GM21526 (cell line): Measurements from ENCODE around the gene SLIT3.

Source experiments
- ATAC-seq: cut with Tn5 transposase; IDR thresholded peaks from one replicate; pipeline ENCODE4 v1.9.1; 2021; ENCODE audit warnings: moderate library complexity; ENCODE audit not compliant: unreplicated experiment, low FRiP score

Gene SLIT3

DNA sequence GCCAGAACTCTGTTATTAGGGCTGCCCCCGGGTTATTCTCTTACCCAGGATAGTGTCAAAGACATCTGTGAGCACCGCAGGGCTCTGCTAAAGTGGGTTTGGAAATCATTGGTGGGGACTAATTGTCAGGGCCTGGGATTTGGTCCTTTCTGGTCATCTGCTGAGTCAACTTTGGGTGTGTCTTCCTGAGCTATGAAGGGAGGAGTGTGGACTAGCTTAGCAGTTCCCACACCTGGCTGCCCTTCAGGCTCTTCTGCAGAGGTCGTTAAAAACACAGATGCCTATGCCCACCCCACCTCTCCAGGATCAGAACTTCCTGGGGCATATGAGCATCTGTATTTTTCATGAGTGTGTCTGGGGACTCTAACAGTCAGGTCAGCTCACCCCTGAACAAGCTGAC lies 352.2 kb downstream of the SLIT3 start:
- no peak for ATAC-seq

DNA sequence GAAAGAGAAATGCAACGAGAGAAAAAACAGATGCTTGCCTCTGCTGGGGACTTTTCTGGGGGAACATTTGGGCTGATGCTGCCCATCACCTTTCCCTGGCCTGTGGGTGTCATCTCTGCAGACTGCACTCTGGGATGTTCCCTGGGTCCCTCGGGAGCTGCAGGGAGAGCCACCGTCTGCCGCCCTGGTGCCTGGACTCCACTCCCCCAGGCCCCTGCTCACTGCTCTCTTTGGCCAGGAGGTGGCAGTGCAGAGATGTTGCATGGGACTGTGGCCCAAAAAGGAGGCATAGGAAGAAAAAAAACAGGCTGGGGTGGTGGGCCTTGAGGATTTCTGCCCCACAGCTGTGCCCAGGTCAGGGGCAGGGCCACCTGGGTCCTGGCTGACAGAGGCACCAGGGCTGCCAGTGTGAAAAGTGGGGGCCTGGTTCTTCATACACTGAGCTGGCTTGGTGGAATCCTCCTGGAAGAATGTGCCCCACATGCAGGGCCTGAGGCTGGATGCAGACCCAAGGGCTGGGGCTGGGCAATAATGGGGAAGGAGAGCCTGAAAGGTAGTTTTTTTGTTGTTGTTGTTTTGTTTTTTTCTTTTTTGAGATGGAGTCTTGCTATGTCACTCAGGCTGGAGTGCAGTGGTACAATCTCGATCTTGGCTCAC lies 353.6 kb downstream of the SLIT3 start:
- ATAC-seq: peak; percentile 64

DNA sequence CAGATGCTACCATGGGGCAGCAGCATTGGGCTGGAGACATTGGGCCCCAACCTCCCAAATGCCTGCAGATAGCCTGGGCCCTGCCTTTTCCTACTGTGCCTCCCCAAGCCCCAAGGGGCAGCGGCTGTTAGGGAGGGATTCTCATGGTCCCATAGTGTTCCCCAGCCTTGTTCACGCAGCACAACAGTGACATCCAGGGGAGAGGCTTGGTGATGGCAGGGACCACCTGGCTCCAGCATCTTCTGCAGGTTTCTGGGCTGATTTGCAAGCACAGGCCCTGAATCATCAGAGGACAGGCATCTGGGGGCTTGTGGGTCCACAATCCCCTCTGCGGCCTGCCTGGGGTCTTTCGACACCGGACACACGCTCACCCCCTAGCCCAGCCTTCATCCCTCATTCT lies 354.6 kb downstream of the SLIT3 start:
- no peak for ATAC-seq

DNA sequence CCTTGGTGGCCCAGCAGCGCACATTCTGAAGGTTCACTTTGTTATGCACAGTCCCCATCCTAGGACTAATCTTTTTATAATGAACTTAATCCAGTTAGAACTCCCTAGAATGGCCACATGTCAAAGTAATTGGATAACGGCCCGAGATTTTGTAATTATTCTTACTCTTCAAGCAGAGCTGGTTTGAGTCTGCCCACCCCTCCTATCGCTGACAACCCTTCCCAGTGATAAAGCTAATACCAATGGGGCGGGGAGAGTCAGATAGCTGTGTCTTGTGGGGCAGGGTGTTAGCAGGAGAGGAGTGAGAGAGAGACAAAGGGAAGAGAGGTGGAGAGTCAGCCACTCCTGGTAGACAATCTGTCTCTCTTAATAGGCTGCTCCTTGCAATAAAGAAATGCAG lies 356.9 kb downstream of the SLIT3 start:
- ATAC-seq: no peak

DNA sequence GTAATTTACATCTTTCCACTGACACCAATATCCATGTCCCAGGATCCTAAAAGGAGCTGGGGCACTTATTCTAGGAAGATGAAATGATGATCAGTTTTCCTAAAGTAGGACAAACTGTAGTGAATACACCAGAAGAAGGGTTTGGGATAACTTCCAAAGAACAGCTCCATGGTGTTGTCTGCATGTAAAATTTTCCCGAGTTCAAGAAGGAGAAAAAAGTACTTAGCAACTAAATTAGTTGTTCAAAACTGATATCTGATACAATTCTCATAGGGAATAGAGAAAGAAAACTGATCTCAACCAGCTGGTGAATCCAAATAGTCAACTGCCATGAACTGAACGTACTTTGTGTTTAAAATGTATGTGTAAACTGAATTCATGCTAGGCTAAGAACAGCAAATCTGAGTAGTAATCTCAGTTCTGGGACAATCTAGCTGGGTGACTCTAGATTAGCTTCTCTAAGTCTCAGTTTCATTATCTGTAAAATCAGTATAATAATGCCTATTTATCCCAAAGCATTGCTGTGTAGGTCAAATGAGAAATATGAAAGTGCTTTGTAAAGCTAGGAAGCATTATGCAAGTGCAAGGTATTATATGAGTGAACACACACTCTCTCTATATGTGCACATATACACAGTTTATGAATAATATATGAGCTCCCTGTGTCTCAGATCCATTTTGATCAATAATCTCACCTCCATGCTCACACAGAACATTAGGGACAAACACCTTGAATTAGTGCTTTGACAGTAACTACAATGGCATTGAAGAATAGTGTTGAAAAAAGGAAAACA lies 357.7 kb downstream of the SLIT3 start:
- no peak for ATAC-seq

DNA sequence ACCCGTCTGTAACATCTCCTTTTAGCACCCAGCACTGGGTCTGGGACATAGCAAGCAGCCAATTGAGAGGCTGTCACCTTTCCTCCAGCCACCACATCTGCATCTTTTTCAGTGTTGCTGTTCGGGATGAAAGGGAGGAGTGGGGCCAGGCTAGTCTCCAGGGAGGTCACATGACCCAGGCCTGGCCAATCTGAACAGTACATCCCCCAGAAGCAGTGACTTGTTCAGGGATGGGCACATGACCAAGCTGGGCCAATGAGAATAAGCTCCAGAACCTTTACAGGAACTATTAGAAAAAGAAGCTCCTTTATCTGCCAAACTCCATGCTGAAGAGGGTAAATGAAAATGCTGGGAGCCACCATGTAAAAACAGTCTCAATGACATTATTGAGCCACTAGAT lies 359.0 kb downstream of the SLIT3 start:
- no peak for ATAC-seq

DNA sequence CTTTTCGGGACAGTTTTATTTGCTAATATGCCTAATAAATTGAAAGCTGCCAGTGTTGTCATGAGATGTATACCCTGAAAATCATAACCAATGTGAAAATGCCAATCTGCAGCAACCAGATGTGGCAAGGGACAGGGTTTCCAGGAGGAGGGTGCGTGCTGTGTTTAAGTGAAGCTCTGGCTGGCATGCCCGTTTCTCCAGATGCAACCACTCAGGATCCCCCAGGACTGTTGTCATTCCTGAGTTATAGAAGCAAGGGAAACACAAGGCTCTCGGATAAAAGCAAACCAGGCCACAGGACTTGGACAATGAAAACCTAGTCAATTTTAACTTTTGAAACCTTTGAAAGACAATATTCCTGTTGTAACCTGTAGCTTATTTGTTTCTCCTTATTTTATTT lies 360.2 kb downstream of the SLIT3 start:
- no peak for ATAC-seq

DNA sequence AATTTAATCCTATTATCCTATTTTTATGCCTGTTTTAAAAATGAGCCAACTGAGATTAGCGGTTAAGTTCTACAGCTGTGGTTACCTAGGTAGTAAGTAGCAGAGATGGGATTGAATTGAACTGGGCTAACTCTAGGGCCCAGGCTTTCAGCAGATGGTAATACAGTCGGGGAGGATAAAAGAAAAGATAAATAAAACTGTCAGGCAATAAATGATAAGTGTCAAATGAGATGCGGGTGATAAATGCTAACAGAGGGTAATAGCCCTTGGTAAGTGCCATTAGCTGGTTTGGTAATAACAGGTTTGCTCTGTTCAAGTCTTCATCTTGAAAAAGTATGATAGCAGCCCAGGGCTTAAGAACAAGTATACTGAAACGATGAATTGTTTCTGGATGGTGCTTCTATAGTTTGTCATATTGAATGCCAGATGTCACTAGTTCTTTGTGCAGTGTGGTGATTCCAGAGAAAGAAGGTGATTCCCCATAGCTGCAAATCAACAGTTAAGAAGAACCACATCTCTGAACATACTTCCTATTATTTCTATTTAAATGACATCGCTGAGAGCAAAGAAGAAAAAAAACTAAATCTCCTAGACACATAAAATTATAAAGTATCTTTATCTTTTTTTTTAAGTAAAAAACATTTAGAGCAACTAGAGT lies 360.9 kb downstream of the SLIT3 start:
- no peak for ATAC-seq

DNA sequence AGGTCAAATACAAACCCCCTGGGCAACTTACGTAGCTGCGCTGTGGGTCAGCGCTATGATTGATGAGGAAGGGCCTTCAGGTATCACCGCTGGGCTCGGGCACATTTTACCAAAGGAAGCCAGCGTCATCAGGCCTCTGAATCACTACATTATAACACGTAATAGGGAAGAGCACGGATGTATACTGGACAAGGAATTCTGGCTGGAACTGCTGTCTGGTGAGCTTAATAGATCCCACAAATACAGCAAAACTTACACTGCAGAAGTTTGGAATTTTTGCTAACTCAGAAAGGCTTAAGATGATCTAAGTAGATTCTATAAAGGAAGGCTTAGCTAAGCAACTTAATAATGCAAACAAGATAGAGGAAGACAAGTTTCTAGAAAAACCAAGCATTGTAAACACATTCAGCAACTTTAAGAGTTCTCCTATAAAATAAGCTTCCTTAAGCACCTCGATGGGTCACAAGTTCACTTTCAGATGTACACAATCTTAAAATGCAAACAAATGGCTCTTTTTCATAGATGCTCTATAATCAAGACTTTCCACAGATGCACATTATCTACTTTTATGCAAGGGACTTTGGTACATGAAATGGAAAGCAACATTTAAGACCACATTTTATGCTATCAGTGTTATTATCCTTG lies 361.7 kb downstream of the SLIT3 start:
- no peak for ATAC-seq

DNA sequence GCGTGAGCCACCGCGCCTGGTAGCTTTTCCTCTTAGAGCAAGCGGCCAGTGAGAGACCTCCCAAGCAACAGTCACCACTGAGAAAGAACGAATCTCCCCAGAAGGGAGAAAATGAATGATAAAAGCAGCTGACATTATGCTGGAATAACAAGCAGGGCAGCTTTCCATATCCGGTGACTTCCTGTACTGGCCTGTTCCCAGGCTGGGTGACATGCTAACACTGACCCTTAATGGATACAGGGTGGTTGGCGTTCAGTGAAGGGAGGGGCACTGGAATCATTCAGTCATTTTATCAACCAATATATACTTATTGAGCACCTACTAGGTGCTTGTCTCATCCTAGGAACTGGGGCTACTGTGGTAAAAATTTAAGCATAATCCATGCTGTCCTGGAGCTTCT lies 364.4 kb downstream of the SLIT3 start:
- ATAC-seq: no peak

DNA sequence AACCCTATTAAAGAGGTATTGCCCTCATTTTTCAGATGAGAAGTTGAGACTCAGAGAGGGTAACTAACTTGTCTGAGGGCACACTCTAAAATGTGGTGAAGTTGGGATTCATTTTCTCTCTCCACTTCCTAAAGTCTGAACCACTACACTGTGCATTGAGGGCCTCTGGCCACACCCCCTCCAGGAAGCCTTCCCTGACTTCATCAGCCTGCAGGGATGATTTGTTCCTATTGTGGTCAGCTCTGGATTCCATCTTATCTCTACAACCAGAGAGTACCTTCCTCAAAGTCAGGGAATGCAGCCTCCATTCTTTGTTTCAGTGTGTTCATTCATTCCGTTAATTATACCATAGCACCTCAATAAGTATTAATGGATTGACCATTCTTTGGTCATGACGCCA lies 365.8 kb downstream of the SLIT3 start:
- ATAC-seq: no peak

DNA sequence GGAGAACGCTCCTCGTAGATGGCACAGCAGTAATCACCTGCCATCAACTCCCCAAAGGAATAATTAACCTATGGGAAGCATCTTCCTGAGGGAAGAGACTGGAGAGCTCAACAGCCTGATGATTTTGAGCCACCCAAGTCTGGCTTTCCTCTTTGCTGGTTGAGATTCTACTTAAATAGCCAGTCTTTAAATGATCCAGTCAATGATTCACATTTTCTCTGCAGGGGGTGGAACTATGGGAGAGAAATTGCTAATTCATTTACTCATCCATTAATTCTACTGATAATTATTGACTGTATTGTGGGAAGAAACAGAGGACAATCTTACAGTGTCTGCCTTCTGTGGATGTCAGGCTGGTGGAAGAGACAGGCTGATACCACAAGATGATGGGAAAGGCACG lies 366.8 kb downstream of the SLIT3 start:
- ATAC-seq: no peak

DNA sequence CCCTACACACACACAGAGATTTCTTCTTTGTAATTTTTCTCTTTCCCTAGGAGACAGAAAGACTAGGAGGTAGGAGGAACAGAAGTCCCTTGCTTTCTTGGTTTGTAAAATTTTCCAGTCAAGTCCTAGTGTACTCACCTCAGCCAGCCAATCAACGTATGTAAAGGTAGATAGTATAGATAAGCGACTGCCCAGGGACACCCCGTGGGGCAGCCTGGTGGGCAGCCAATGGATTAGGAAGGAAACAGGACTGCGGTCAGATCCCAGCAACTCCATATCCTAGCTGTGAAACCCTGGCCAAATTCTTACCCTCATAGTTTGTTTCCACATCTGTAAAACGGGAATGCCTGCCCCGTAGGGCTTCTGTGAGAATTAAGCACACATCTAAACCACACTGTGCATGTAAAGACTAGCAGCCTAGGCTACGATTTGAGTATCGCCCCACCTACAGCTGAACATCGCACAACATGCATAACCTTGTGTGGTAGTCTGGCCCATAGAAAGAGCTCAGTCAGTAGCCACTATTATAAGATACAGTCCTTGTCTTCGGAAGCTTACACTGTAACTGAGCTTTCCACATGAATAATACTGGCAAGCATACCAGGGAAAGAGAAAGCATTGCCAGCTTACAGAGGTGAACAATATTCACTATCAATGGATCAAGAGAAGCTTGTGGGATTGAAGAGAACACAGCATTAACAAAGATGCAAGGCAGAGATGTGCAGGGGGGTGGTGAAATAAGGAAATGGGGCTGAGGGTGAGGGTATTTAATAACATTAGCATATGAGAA lies 368.3 kb downstream of the SLIT3 start:
- no peak for ATAC-seq

DNA sequence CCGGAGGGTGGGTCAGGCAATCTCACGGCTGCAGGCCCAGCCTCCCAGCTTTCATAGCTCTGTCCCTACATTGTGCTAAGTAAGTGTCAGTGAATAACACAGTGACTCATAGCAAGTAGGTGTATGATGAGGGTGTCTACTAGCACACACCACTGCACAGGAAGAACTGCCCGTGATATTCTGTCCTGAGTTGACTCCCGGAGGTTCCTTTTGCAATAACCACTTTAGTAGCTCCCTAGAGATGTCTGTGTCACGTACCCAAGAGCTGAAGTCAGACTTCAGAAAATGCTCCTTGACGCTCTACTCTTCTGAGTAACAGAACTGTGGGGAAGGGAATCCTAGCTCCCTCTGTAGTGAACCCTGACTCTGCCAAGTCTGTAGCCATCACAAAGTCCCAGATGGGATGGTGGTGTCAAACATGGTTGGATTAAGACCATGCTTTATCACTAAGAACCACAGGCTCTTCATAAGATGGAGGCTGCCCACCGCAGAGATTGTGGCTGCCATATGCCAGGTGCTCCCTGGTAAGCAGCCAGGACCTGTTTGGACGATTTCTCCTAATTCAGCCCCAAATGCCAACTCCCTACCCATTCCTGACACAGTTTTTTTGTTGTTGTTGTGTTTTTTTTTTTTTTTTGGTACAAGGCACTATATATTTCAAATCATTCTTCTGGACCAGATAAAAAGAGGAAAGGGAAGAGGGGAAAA lies 369.1 kb downstream of the SLIT3 start:
- no peak for ATAC-seq

DNA sequence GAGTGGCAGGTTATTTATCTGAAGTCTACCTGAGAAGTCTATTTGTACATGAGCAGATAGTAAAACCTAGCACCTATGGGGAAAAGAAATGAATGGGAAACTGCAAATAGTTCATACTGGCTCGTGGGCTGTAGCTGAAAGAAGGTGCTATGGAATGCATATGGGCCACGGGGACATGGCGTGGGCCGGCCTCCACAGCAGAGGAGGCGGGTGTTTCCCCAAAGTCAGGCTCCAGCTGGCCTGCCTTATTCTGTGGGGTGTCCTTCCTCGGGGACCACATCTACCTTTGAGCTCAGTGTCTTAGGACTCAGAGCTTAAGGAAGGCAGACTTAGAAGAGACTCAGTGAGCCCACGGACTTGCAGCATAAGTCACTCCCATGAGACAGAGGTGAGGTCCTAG lies 371.3 kb downstream of the SLIT3 start:
- no peak for ATAC-seq

DNA sequence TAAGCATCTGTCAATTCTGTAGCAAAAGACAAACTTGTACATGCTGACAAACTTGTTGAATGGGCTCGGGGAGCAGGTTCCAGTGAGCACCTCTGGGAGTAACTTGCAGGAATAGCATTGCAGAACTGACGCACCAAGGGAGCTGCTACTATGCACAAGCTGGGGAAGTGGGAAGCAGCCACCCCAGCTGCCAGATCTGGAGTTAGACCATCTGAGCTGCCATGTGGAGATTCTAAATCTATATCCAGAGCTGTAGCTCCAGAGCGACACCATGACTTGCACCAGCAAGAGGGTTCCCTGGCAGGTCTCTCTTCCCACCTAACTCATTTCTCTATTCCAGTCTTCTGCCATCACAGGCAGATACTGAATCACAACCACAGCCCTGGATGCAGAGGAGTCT lies 375.8 kb downstream of the SLIT3 start:
- no peak for ATAC-seq

DNA sequence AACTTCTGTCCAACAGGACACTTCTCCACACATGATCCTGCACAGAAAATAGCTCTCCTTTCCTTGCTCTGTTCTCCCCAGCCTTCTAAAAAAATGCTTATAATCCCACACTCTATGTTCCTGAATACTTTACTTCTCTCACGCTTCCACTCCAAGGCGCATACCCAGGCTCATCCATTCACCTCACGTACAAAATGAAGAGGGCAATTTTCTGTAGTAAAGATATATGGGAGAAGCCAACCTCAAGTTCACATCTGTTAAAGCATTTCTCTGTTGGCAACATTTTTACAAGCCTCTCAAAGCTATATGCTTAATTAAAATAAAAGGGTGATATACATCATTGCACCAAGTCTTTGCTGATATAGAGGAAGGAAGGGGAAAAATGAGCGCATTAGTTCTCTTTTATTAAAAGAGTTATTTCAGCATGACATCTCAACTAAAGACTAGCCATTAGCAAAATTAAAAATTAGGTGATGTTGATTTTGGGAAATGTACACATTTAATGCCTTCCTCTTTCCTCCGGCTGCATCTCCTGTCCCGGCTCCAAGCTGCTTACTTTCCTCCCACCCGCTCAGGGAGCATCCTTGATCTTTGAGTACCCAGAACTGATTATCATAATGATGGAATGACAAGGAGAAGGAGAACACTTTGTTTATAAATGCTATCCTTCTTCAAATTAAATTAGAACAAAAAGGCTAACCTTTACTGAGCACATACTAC lies 379.6 kb downstream of the SLIT3 start:
- no peak for ATAC-seq

DNA sequence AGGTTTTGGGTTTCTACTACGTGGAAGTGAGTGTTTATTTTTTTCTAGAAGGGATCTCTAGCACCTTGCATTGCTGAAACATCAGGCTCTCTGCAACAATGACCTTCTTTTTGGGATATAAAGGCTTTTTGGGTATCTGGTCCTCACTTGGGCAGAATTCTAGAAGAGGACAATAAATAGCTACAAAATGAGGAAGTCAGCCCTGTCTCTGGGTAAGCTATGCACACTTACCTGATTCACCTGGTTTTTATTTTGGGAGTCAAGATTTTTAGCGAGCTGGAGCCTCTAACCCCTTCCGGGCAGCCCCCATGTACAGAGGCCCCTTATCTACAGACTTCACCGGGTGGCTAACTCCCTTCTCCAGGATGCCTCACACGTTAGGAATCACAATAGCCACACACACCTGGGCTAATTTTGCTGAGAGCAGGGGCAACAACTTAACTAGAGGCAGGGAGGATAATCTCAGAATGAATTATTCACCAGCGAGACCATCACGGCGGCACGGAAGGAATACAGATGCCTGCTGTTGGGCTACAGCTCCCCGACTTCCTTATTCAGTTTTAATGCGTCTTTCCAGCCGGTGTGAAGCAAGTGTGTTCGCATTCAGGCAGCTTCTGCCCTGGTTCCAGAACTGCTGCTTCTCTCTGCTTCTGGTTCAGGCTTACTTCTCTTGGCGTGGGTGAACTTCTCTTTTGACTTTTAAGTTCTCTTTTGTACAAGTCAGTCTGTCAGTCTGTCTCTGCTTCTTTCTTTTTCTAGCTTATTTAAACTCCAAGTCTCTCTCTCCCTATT lies 380.7 kb downstream of the SLIT3 start:
- ATAC-seq: no peak
